ENCODE data around the gene DDX10. TPM values are rescaled to one million over a fixed set of nuclear protein-coding genes. Genes with fewer than 3 reads are reported as not detected.

The DDX10 gene
- total RNA-seq, 2 experiments from 2014 or later = 15.0 to 15.4 TPM

DNA sequence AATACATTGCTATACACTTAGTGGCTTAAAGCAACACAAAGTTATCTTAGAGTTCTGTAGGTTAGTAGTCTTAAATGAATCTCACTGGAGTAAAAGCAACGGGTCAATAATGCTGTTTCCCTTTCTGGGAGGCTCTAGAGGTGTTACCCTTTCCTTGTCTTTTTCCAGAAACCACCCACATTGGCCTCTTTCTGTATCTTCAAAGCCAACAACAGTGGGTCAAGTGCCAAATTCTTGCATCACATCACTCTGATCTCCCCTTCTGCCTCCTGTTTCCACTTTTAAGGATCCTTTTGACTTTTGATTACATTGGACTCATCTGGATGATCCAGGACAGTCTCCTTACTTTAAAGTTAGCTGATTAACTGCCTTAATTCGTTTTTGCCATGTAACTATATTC, 93.6 kb downstream of the DDX10 start:
- DNase-seq (no peak), ATAC-seq (ENCODE audit: poor library complexity) (no peak)
- TF ChIP-seq, protein P1, sequence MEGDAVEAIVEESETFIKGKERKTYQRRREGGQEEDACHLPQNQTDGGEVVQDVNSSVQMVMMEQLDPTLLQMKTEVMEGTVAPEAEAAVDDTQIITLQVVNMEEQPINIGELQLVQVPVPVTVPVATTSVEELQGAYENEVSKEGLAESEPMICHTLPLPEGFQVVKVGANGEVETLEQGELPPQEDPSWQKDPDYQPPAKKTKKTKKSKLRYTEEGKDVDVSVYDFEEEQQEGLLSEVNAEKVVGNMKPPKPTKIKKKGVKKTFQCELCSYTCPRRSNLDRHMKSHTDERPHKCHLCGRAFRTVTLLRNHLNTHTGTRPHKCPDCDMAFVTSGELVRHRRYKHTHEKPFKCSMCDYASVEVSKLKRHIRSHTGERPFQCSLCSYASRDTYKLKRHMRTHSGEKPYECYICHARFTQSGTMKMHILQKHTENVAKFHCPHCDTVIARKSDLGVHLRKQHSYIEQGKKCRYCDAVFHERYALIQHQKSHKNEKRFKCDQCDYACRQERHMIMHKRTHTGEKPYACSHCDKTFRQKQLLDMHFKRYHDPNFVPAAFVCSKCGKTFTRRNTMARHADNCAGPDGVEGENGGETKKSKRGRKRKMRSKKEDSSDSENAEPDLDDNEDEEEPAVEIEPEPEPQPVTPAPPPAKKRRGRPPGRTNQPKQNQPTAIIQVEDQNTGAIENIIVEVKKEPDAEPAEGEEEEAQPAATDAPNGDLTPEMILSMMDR (IDR thresholded peaks at IDR 0.05) = no peak
- intact Hi-C loops (cut with DNase I, micrococcal nuclease) = no loop called here
- Histone ChIP-seq H3K27me3 (ENCODE audit: control insufficient read depth in 1 of 2, insufficient read depth in 2 of 2, low read length in 2 of 2) (no peaks in the 10 kb centered on the region), H3K4me3 (ENCODE audit: low read length) (no peak overlapping the region), H3K9me3 (ENCODE audit: control insufficient read depth in 1 of 2, insufficient read depth in 1 of 2, low read length in 2 of 2) (no peaks in the 10 kb centered on the region), H3K36me3 (ENCODE audit: insufficient read depth, low read length) (no peaks in the 10 kb centered on the region), H3K4me1 (ENCODE audit: insufficient read depth, low read length) (no peaks in the 10 kb centered on the region), H3K27ac (ENCODE audit: low read depth in 1 of 2, low read length in 2 of 2) (no peak overlapping the region)
- Mint-ChIP-seq H3K4me3 (no peak overlapping the region), H3K36me3 (ENCODE audit: low read depth) (no peaks in the 10 kb centered on the region), H3K27me3 (no peaks in the 10 kb centered on the region), H3K27ac (no peak overlapping the region), H3K4me1 (ENCODE audit: low read depth) (peaks cover 28% of the 10 kb centered on the region), H3K9me3 (no peaks in the 10 kb centered on the region)
- ChIA-PET CTCF (no interaction called here), POLR2A (no interaction called here)

GRCh38 chr11:108766596-108767173, 101.8 kb downstream of the DDX10 start:
- Histone ChIP-seq H3K27ac (ENCODE audit: low read depth in 1 of 2, low read length in 2 of 2) (no peak overlapping the region), H3K36me3 (ENCODE audit: insufficient read depth, low read length) (no peaks in the 10 kb centered on the region), H3K4me3 (ENCODE audit: low read length) (no peak overlapping the region), H3K9me3 (ENCODE audit: control insufficient read depth in 1 of 2, insufficient read depth in 1 of 2, low read length in 2 of 2) (no peaks in the 10 kb centered on the region), H3K27me3 (ENCODE audit: control insufficient read depth in 1 of 2, insufficient read depth in 2 of 2, low read length in 2 of 2) (no peaks in the 10 kb centered on the region), H3K4me1 (ENCODE audit: insufficient read depth, low read length) (no peaks in the 10 kb centered on the region)
- H3K27ac Mint-ChIP-seq = no peak overlapping the region
- intact Hi-C loops (cut with DNase I, micrococcal nuclease) = no loop called here
- DNase-seq (no peak), ATAC-seq (ENCODE audit: poor library complexity) (no peak)
- POLR2A ChIA-PET = no interaction called here
- CTCF ChIA-PET = no interaction called here
- H3K27me3 Mint-ChIP-seq = no peaks in the 10 kb centered on the region
- TF ChIP-seq, protein P1 (IDR thresholded peaks at IDR 0.05) = no peak
- H3K9me3 Mint-ChIP-seq = no peaks in the 10 kb centered on the region
- H3K4me3 Mint-ChIP-seq = no peak overlapping the region
- peaks cover 14% of the 10 kb centered on the region for H3K36me3 Mint-ChIP-seq (ENCODE audit: low read depth)
- peaks cover 17% of the 10 kb centered on the region for H3K4me1 Mint-ChIP-seq (ENCODE audit: low read depth)

DNA sequence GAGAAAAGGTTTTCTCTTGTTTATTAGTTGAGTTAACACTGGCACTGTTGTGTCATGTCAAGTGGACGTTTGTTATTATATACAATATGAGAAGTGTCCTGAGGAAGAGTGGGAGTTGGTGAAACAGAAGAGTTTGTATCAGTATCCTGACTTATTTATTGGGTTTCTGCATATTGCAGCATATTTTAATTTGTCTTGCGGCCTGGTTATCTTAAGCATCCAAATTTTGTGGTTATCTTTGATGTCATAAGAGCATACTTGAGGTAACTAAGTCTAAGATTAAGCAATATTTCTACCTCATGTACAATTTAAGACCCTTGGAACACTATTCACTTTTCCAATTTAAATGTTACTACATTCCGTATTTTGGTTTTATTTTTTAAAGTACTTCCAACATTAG, 103.5 kb downstream of the DDX10 start:
- intact Hi-C loops (cut with DNase I, micrococcal nuclease) = no loop called here
- no peaks in the 10 kb centered on the region for H3K27me3 ChIP-seq (ENCODE audit: control insufficient read depth in 1 of 2, insufficient read depth in 2 of 2, low read length in 2 of 2)
- ChIA-PET POLR2A (no interaction called here), CTCF (no interaction called here)
- DNase-seq (no peak), ATAC-seq (ENCODE audit: poor library complexity) (no peak)
- H3K9me3 Mint-ChIP-seq = no peaks in the 10 kb centered on the region
- H3K4me1 ChIP-seq (ENCODE audit: insufficient read depth, low read length) = no peaks in the 10 kb centered on the region
- H3K9me3 ChIP-seq (ENCODE audit: control insufficient read depth in 1 of 2, insufficient read depth in 1 of 2, low read length in 2 of 2) = no peaks in the 10 kb centered on the region
- H3K36me3 ChIP-seq (ENCODE audit: insufficient read depth, low read length) = no peaks in the 10 kb centered on the region
- no peak overlapping the region for H3K27ac ChIP-seq (ENCODE audit: low read depth in 1 of 2, low read length in 2 of 2)
- H3K4me3 ChIP-seq (ENCODE audit: low read length) = no peak overlapping the region
- no peaks in the 10 kb centered on the region for H3K27me3 Mint-ChIP-seq
- H3K4me3 Mint-ChIP-seq = no peak overlapping the region
- peaks cover 9% of the 10 kb centered on the region for H3K4me1 Mint-ChIP-seq (ENCODE audit: low read depth)
- H3K27ac Mint-ChIP-seq = no peak overlapping the region
- TF ChIP-seq, protein P1 (IDR thresholded peaks at IDR 0.05) = no peak
- H3K36me3 Mint-ChIP-seq (ENCODE audit: low read depth) = peaks cover 24% of the 10 kb centered on the region

Data from CD4-positive, alpha-beta T cell (primary cell).